IPS DF 6.9 (cell line): ENCODE results near the gene ANKUB1.
"Not testable (repeated sequence)": the region's sequence is repeated elsewhere in the genome, so short reads cannot be mapped to it uniquely, and the experiment has no call there.

ENCODE experiments used
- DNase-seq: peaks from one replicate; pipeline ENCODE4 v3.0.0-alpha.2; 2013; ENCODE audit warnings: low read depth, low spot score
- H3K27ac ChIP-seq: one replicate; pipeline ENCODE4 v1.5.1; 2013; ENCODE audit warnings: low read length, control low read depth
- H3K27me3 ChIP-seq: 2 replicates; pipeline ENCODE4 v1.6.1; 2013; ENCODE audit warnings: mild to moderate bottlenecking, low read length; ENCODE audit not compliant: control insufficient read depth, insufficient read depth
- H3K36me3 ChIP-seq: 2 replicates; pipeline ENCODE4 v1.6.1; 2013; ENCODE audit warnings: low read length; ENCODE audit not compliant: control insufficient read depth, insufficient read depth
- H3K4me1 ChIP-seq: 2 replicates; pipeline ENCODE4 v1.6.1; 2013; ENCODE audit warnings: low read length; ENCODE audit not compliant: control insufficient read depth, insufficient read depth
- H3K4me3 ChIP-seq: 2 replicates; pipeline ENCODE4 v1.5.1; 2013; ENCODE audit warnings: mild to moderate bottlenecking, low read length
- H3K9me3 ChIP-seq: 2 replicates; pipeline ENCODE4 v1.6.1; 2013; ENCODE audit warnings: low read length, inconsistent platforms; ENCODE audit not compliant: control insufficient read depth, insufficient read depth
- WGBS: extraction: QIAGEN DNeasy Blood & Tissue Kit; methylation state at CpG from one replicate; pipeline ENCODE4 v1.1.7; 2013; ENCODE audit warnings: mixed read lengths, missing lambda C conversion rate; ENCODE audit not compliant: insufficient read length, insufficient coverage; 5-methylcytosine and 5-hydroxymethylcytosine counted together

Gene ANKUB1

GRCh38 chr3:149792452-149793270 is at the start of gene ANKUB1:
ANKUB1 (minus strand) TSS chr3:149792554; CDS start chr3:149792366, 188 bp downstream.
- H3K4me1 ChIP-seq: no peaks in the 10 kb centered on the region
- H3K36me3 ChIP-seq: no peaks in the 10 kb centered on the region

DNA sequence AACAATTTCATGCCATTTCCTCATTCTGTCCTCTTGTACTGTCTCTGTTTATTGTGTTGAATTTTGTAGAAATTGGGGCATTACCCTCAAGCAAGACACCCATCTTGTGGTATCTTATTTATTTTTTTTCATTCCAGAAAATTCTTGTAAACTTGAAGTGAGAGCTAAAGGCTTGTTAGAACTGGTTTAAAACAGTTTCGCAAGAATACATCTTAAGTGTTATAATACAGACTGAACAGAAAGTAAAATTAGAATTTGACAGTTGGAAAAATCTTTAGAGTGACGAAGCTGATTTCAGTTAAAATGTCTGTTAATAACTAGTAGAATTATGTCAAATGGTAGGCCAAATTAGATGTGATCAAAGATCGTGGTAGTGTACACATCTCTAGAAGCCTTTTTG is 47.5 kb upstream of the ANKUB1 start:
- Histone ChIP-seq H3K9me3 (peaks cover 2% of the 10 kb centered on the region), H3K4me3 (no peak overlapping the region), H3K27me3 (no peaks in the 10 kb centered on the region), H3K36me3 (no peaks in the 10 kb centered on the region), H3K4me1 (no peaks in the 10 kb centered on the region), H3K27ac (no peak overlapping the region)
- no CpG with 5 or more reads among the region's 3 CpGs for WGBS
- no peak for DNase-seq

More at GRCh38 chr3:149792452-149793270, at the start of gene ANKUB1:
- Histone ChIP-seq H3K27ac (no peak within 1 kb of the TSS), H3K27me3 (no peaks in the 10 kb centered on the region), H3K4me3 (no peak within 1 kb of the TSS), H3K9me3 (no peaks in the 10 kb centered on the region)
- WGBS: no CpG with 5 or more reads among the region's 4 CpGs
- DNase-seq: no peak

DNA sequence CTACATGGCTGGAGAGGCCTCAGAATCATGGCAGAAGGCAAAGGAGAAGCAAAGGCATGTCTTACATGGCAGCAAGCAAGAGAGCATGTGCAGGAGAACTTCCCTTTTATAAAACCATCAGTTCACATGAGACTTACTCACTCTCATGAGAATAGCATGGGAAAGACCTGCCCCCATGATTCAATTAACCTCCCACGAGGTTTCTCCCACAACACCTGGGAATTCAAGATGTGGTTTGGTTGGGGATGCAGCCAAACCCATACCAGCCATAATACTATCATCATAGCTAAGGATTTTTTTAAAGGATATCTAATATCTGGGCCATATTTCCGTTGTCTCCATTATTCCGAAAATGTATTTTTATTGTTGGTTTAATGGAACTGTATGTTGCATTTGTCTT is 47.1 kb upstream of the ANKUB1 start:
- not testable (repeated sequence) for DNase-seq, H3K4me3 ChIP-seq, H3K27ac ChIP-seq, H3K36me3 ChIP-seq, H3K4me1 ChIP-seq, H3K27me3 ChIP-seq, H3K9me3 ChIP-seq
- no CpG with 5 or more reads among the region's 3 CpGs for WGBS

DNA sequence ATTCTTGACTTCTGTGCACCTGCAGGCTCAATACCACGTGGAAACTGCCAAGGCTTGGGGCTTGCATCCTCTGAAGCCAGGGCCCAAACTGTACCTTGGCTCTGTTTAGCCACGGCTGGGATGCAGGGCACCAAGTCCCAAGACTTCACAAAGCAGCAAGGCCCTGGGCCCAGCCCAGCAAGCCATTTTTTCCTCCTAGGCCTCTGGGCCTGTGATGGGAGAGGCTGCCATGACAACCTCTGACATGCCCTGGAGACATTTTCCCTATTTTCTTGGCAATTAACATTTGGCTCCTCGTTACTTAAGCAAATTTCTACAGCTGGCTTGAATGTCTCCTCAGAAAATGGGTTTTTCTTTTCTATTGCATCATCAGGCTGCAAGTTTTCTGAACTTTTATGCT is 46.1 kb upstream of the ANKUB1 start:
- WGBS: no CpG with 5 or more reads among the region's 3 CpGs
- H3K4me1 ChIP-seq, DNase-seq, H3K9me3 ChIP-seq, H3K27ac ChIP-seq, H3K36me3 ChIP-seq, H3K4me3 ChIP-seq, H3K27me3 ChIP-seq: not testable (repeated sequence)

DNA sequence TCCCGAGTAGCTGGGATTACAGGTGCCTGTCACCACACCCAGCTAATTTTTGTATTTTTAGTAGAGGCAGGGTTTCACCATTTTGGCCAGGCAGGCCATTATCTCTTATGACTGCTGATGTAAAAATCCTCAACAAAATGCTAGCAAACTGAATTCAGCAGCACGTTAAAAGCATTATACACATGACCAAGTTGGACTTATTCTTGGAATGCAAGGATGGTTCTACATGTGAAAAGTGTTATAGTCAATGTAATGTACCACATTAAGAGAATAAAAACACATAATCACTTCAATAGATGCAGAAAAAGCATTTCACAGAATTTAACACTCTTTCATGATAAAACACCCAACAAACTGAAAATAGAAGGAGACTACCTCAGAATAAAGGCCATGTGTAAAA is 40.9 kb upstream of the ANKUB1 start:
- Histone ChIP-seq H3K9me3 (peaks cover 5% of the 10 kb centered on the region), H3K27me3 (no peaks in the 10 kb centered on the region), H3K36me3 (no peaks in the 10 kb centered on the region), H3K4me1 (no peaks in the 10 kb centered on the region), H3K4me3 (no peak overlapping the region), H3K27ac (no peak overlapping the region)
- DNase-seq: no peak
- WGBS: no CpG with 5 or more reads among the region's 2 CpGs

- no peaks in the 10 kb centered on the region for H3K27me3 ChIP-seq
Measured at GRCh38 chr3:149832086-149832485, 39.7 kb upstream of the ANKUB1 start.

GRCh38 chr3:149831321-149831720 is 39.0 kb upstream of the ANKUB1 start:
- H3K9me3 ChIP-seq: peaks cover 3% of the 10 kb centered on the region; the same call in 1 of the 2 replicates

More at GRCh38 chr3:149832086-149832485, 39.7 kb upstream of the ANKUB1 start:
- WGBS: no CpG with 5 or more reads among the region's 1 CpG
- no peaks in the 10 kb centered on the region for H3K4me1 ChIP-seq
- peaks cover 3% of the 10 kb centered on the region; the same call in 1 of the 2 replicates for H3K9me3 ChIP-seq
- H3K27ac ChIP-seq: no peak overlapping the region
- no peak for DNase-seq
- no peak overlapping the region for H3K4me3 ChIP-seq
- no peaks in the 10 kb centered on the region for H3K36me3 ChIP-seq

DNA sequence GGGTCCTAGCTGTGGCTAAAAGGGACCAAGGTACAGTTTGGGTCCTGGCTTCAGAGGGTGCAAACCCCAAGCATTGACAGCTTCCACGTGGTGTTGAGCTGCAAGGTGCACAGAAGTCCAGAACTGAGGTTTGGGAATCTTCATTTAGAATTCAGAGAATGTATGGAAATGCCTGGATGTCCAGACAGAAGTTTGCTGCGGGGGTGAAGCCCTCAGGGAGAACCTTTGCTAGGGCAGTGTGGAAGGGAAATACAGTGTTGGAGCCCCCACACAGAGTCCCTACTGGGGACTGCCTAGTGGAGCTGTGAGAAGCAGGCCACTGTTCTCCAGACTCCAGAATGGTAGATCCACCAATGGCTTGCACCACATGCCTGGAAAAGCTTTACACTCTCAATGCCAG is 38.5 kb upstream of the ANKUB1 start:
- H3K36me3 ChIP-seq: no peaks in the 10 kb centered on the region
- no CpG with 5 or more reads among the region's 2 CpGs for WGBS
- H3K9me3 ChIP-seq: peaks cover 3% of the 10 kb centered on the region; the same call in 1 of the 2 replicates
- no peaks in the 10 kb centered on the region for H3K4me1 ChIP-seq
- no peaks in the 10 kb centered on the region for H3K27me3 ChIP-seq
- no peak for DNase-seq
- H3K4me3 ChIP-seq: no peak overlapping the region
- H3K27ac ChIP-seq: no peak overlapping the region

More at GRCh38 chr3:149831321-149831720, 39.0 kb upstream of the ANKUB1 start:
- DNase-seq: no peak
- H3K27ac ChIP-seq: no peak overlapping the region
- no CpG with 5 or more reads among the region's 4 CpGs for WGBS
- no peak overlapping the region for H3K4me3 ChIP-seq
- H3K27me3 ChIP-seq: no peaks in the 10 kb centered on the region
- H3K36me3 ChIP-seq: no peaks in the 10 kb centered on the region
- H3K4me1 ChIP-seq: no peaks in the 10 kb centered on the region

GRCh38 chr3:149829631-149830030 is 37.3 kb upstream of the ANKUB1 start:
- H3K9me3 ChIP-seq, H3K4me3 ChIP-seq, H3K27me3 ChIP-seq, H3K4me1 ChIP-seq, H3K36me3 ChIP-seq, H3K27ac ChIP-seq, DNase-seq: not testable (repeated sequence)
- no CpG with 5 or more reads among the region's 4 CpGs for WGBS

DNA sequence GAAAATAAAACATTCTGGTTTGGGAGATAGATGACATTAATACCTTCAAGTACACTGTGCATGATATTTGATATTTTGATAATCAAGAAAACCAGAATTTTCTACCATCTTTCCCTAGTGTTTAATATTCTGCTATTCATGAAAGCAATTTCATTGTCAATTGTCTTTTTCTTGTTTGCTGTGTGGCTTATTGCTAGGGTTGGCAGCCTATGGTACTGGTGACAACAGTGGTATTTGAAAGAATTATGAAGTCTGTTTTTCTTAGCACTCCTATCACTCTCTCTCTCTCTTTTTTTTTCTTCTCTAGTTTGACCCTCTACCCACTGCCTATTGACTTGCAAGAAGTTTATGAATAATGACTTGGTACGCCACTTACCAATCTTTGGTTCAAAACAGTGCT is 36.0 kb upstream of the ANKUB1 start:
- WGBS: no CpG with 5 or more reads among the region's 1 CpG
- Histone ChIP-seq H3K4me3 (no peak overlapping the region), H3K36me3 (no peaks in the 10 kb centered on the region), H3K27me3 (no peaks in the 10 kb centered on the region), H3K27ac (no peak overlapping the region), H3K4me1 (no peaks in the 10 kb centered on the region), H3K9me3 (peaks cover 3% of the 10 kb centered on the region; the same call in 1 of the 2 replicates)
- no peak for DNase-seq

DNA sequence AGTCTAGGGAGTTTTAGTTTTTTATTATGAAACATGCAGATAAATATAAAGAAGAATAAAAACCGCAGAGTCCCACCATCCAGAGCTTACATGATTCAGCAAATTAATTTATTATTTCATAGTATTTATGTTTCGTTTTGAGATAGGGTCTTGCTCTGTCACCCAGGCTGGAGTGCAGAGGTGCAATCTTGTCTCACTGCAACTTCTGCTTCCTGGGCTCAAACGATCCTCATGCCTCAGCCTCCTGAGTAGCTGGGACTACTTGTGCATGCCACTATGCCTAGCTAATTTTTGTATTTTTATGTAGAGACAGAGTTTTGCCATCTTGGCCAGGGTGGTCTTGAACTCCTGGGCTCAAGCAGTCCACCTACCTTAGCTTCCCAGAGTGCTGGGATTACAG is 34.3 kb upstream of the ANKUB1 start:
- H3K27me3 ChIP-seq: no peaks in the 10 kb centered on the region
- no peaks in the 10 kb centered on the region for H3K36me3 ChIP-seq
- peaks cover 3% of the 10 kb centered on the region; the same call in 1 of the 2 replicates for H3K9me3 ChIP-seq
- H3K4me1 ChIP-seq: no peaks in the 10 kb centered on the region
- H3K27ac ChIP-seq: no peak overlapping the region
- WGBS: no CpG with 5 or more reads among the region's 3 CpGs
- H3K4me3 ChIP-seq: no peak overlapping the region
- no peak for DNase-seq
